ENCODE data around the gene LRRC4C. TPM values are rescaled to one million over a fixed set of nuclear protein-coding genes. Genes with fewer than 3 reads are reported as not detected.

Gene LRRC4C
- total RNA-seq, 1 donor from 2014 or later: 0.64 TPM

DNA sequence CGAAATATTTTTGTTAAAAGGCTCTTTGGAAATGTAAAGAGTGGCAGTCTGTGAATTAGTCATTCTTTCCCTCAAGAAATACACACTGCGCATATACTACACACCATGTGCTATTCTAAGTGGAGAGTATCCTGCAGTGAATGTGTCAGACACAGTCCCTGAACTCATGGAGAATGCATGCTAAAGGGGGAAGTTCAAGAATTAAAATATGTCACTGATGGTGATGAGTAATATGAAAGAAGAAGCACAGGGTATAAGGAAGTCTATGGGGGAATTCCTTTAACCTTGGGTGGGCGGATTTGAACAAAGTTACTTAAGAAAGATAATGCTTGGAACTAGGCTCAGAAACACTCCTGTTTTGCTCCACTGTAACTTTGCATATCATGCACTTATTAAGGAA lies 153.0 kb downstream of the LRRC4C start:
- Mint-ChIP-seq H3K4me1 (ENCODE audit: low read depth, unreplicated experiment) (no peaks in the 10 kb centered on the region), H3K27ac (ENCODE audit: unreplicated experiment) (no peak overlapping the region), H3K27me3 (ENCODE audit: unreplicated experiment) (no peaks in the 10 kb centered on the region), H3K9me3 (ENCODE audit: unreplicated experiment) (peaks cover 5% of the 10 kb centered on the region), H3K36me3 (ENCODE audit: unreplicated experiment) (peaks cover 5% of the 10 kb centered on the region), H3K4me3 (ENCODE audit: unreplicated experiment) (no peak overlapping the region)
- DNase-seq: no peak
- TF ChIP-seq CTCF (IDR thresholded peaks at IDR 0.05; ENCODE audit: partially characterized antibody, unreplicated experiment): no peak

DNA sequence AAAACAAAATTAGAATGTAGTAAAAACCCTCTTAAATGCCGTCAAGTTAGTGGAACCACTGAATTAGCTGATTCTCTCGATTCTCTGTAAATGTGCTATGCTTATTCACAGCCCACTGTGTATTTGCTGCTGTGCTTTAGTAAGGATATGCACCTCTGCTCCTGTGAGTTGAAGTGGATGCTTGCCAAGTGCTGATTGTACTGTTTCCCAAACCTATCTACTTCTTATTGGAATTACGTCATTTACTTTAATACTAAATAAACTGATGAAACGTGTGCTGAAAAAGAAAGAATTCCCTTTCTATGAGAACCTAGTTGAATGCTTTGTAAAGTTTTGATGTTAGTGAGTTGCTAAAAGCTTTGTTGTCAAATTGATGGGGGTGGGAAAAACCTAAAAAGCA lies 158.4 kb downstream of the LRRC4C start:
- no peak overlapping the region for H3K27ac Mint-ChIP-seq (ENCODE audit: unreplicated experiment)
- peaks cover 2% of the 10 kb centered on the region for H3K36me3 Mint-ChIP-seq (ENCODE audit: unreplicated experiment)
- H3K9me3 Mint-ChIP-seq (ENCODE audit: unreplicated experiment): peaks cover 2% of the 10 kb centered on the region
- peaks cover 2% of the 10 kb centered on the region for H3K27me3 Mint-ChIP-seq (ENCODE audit: unreplicated experiment)
- no peak overlapping the region for H3K4me3 Mint-ChIP-seq (ENCODE audit: unreplicated experiment)
- no peak for DNase-seq
- TF ChIP-seq CTCF (IDR thresholded peaks at IDR 0.05; ENCODE audit: partially characterized antibody, unreplicated experiment): no peak
- H3K4me1 Mint-ChIP-seq (ENCODE audit: low read depth, unreplicated experiment): no peaks in the 10 kb centered on the region

- no peaks in the 10 kb centered on the region for H3K27me3 Mint-ChIP-seq (ENCODE audit: unreplicated experiment)
- DNase-seq: no peak
- H3K27ac Mint-ChIP-seq (ENCODE audit: unreplicated experiment): no peak overlapping the region
- no peak overlapping the region for H3K4me3 Mint-ChIP-seq (ENCODE audit: unreplicated experiment)
- no peak for TF ChIP-seq CTCF (IDR thresholded peaks at IDR 0.05; ENCODE audit: partially characterized antibody, unreplicated experiment)
- no peaks in the 10 kb centered on the region for H3K4me1 Mint-ChIP-seq (ENCODE audit: low read depth, unreplicated experiment)
- peaks cover 1% of the 10 kb centered on the region for H3K9me3 Mint-ChIP-seq (ENCODE audit: unreplicated experiment)
- H3K36me3 Mint-ChIP-seq (ENCODE audit: unreplicated experiment): no peaks in the 10 kb centered on the region
These were observed 170.0 kb downstream of the LRRC4C start for GRCh38 chr11:41289408-41289807.

GRCh38 chr11:41286751-41287150 lies 172.7 kb downstream of the LRRC4C start:
- H3K27ac Mint-ChIP-seq (ENCODE audit: unreplicated experiment): no peak overlapping the region
- H3K4me1 Mint-ChIP-seq (ENCODE audit: low read depth, unreplicated experiment): no peaks in the 10 kb centered on the region
- no peak for DNase-seq
- H3K27me3 Mint-ChIP-seq (ENCODE audit: unreplicated experiment): no peaks in the 10 kb centered on the region
- H3K4me3 Mint-ChIP-seq (ENCODE audit: unreplicated experiment): no peak overlapping the region
- no peak for TF ChIP-seq CTCF (IDR thresholded peaks at IDR 0.05; ENCODE audit: partially characterized antibody, unreplicated experiment)
- peaks cover 1% of the 10 kb centered on the region for H3K9me3 Mint-ChIP-seq (ENCODE audit: unreplicated experiment)
- no peaks in the 10 kb centered on the region for H3K36me3 Mint-ChIP-seq (ENCODE audit: unreplicated experiment)

DNA sequence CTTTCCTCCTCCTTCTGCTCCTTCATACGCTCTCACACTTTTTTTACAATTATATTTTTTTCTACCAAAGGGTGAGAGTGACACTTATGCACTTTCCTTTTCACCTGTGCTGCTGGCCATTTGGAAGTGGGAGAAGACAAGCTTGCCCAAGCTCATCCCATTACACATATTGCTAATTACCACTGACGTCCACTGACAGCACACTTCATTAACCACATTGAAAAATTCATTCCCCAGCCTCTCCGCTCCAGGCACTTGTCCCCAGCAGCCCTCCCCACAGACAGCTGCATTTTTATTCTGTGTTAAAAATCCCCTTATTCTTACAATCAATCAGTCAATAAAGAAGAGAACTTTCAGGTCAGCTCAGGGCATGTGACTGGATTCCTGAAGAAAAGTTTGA lies 175.1 kb downstream of the LRRC4C start:
- H3K4me3 Mint-ChIP-seq (ENCODE audit: unreplicated experiment): no peak overlapping the region
- H3K4me1 Mint-ChIP-seq (ENCODE audit: low read depth, unreplicated experiment): no peaks in the 10 kb centered on the region
- DNase-seq: no peak
- H3K36me3 Mint-ChIP-seq (ENCODE audit: unreplicated experiment): no peaks in the 10 kb centered on the region
- peaks cover 1% of the 10 kb centered on the region for H3K9me3 Mint-ChIP-seq (ENCODE audit: unreplicated experiment)
- TF ChIP-seq CTCF (IDR thresholded peaks at IDR 0.05; ENCODE audit: partially characterized antibody, unreplicated experiment): no peak
- no peak overlapping the region for H3K27ac Mint-ChIP-seq (ENCODE audit: unreplicated experiment)
- no peaks in the 10 kb centered on the region for H3K27me3 Mint-ChIP-seq (ENCODE audit: unreplicated experiment)
